Skeletal muscle tissue (tissue), 4 donors: ENCODE data around the gene DDR1. TPM values are rescaled to one million over a fixed set of nuclear protein-coding genes. Genes with fewer than 3 reads are reported as not detected.
"Not testable (repeated sequence)": the region's sequence is repeated elsewhere in the genome, so short reads cannot be mapped to it uniquely, and the experiment has no call there.

Experiments
- H3K27ac ChIP-seq: one replicate; pipeline ENCODE4 v1.7.0; 2013; ENCODE audit warnings: mild to moderate bottlenecking, low read depth, low read length, inconsistent platforms
- H3K27me3 ChIP-seq, 3 donors: one replicate each; pipeline ENCODE4 v1.7.0; 2013; ENCODE audit warnings: low read length in 3 of 3; ENCODE audit not compliant: control insufficient read depth in 3 of 3, insufficient read depth in 3 of 3
- H3K36me3 ChIP-seq, 3 donors: one replicate each; pipeline ENCODE4 v1.7.0; 2013; ENCODE audit warnings: low read length in 3 of 3; ENCODE audit not compliant: control insufficient read depth in 3 of 3, insufficient read depth in 3 of 3
- H3K4me1 ChIP-seq, 3 donors: one replicate each; pipeline ENCODE4 v1.7.0; 2013; ENCODE audit warnings: low read length in 3 of 3, mild to moderate bottlenecking in 3 of 3; ENCODE audit not compliant: control insufficient read depth in 3 of 3, insufficient read depth in 3 of 3
- H3K4me3 ChIP-seq, 3 donors: one replicate each; pipeline ENCODE4 v1.7.0; 2013; ENCODE audit warnings: low read length in 3 of 3
- H3K9ac ChIP-seq, 3 donors: one replicate each; pipeline ENCODE4 v1.7.0; 2013; ENCODE audit warnings: low read length in 3 of 3, mild to moderate bottlenecking in 3 of 3, moderate library complexity in 2 of 3, low read depth in 1 of 3
- H3K9me3 ChIP-seq, 3 donors: one replicate each; pipeline ENCODE4 v1.7.0; 2013; ENCODE audit warnings: low read length in 3 of 3; ENCODE audit not compliant: control insufficient read depth in 3 of 3
- total RNA-seq: library from RNA; depleted of rRNA; stranded (reverse); fragments of >200 nt; gene quantifications from one replicate; pipeline ENCODE4 v1.2.3, GENCODE V29; 2014
- donor health status: Osteomylitis.

DDR1 gene
- total RNA-seq, 1 donor from 2014 or later = 40.7 TPM

GRCh38 chr6:30893666-30894065, 9.3 kb downstream of the DDR1 start:
- Histone ChIP-seq H3K27me3 (no peaks in the 10 kb centered on the region), H3K9me3 (no peaks in the 10 kb centered on the region), H3K36me3 (peaks cover 90 to 99% (median 92%) of the 10 kb centered on the region in 3 donors), H3K4me1 (peaks cover 3 to 17% (median 15%) of the 10 kb centered on the region in 3 donors), H3K4me3 (no peak overlapping the region), H3K9ac (no peak overlapping the region), H3K27ac (no peak overlapping the region)

DNA sequence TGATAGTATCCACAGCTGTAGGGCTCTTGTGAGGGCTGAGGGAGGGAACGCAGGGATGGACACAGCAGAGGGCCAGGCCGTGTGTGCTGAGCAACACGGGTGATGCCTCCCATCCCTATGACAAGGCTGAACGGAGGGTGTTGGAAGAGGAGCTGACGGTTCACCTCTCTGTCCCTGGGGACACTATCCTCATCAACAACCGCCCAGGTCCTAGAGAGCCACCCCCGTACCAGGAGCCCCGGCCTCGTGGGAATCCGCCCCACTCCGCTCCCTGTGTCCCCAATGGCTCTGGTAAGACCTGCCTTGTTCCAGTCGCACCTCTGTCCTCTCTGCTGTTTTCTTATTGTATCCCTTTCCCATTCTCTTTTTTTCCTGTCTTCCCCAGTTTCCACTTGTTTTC, 10.1 kb downstream of the DDR1 start:
- H3K27ac ChIP-seq = no peak overlapping the region
- peaks cover 89 to 99% (median 91%) of the 10 kb centered on the region in 3 donors for H3K36me3 ChIP-seq
- H3K9me3 ChIP-seq = no peaks in the 10 kb centered on the region
- no peaks in the 10 kb centered on the region for H3K27me3 ChIP-seq
- H3K4me1 ChIP-seq = peaks cover 0 to 10% (median 9%) of the 10 kb centered on the region in 3 donors
- H3K4me3 ChIP-seq = no peak overlapping the region
- no peak overlapping the region for H3K9ac ChIP-seq

DNA sequence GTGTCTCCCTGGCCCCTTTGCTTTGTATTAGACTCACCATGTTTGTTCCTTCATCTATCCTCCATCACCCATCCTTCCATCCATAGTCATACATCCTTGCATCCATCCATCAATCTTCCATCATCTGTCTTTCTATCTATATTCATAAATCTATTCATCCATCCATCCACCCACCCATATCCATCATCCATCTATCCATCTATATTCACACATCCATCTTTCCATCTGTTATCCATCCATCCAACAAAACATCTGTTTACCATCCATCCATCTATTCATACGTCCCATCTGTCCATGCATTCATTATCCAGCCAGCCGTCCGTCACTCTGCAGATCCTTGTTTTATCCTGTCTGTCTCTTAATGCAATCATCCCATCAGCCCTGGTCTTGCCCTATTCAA, 10.6 kb downstream of the DDR1 start:
- no peak overlapping the region for H3K27ac ChIP-seq
- H3K27me3 ChIP-seq = no peaks in the 10 kb centered on the region
- H3K9ac ChIP-seq = no peak overlapping the region
- H3K9me3 ChIP-seq = no peaks in the 10 kb centered on the region
- peaks cover 0 to 7% (median 6%) of the 10 kb centered on the region in 3 donors for H3K4me1 ChIP-seq
- no peak overlapping the region for H3K4me3 ChIP-seq
- peaks cover 89 to 97% (median 91%) of the 10 kb centered on the region in 3 donors for H3K36me3 ChIP-seq

GRCh38 chr6:30895343-30895742, 11.0 kb downstream of the DDR1 start:
- no peak overlapping the region for H3K27ac ChIP-seq
- no peaks in the 10 kb centered on the region for H3K9me3 ChIP-seq
- no peaks in the 10 kb centered on the region for H3K27me3 ChIP-seq
- H3K36me3 ChIP-seq = peaks cover 85 to 93% (median 90%) of the 10 kb centered on the region in 3 donors
- H3K4me1 ChIP-seq = peaks cover 0 to 3% (median 2%) of the 10 kb centered on the region in 3 donors
- H3K4me3 ChIP-seq = no peak overlapping the region
- H3K9ac ChIP-seq = peak overlapping the region in 1 of 3 donors; percentile 25

- Histone ChIP-seq H3K4me1 (no peaks in the 10 kb centered on the region), H3K27me3 (no peaks in the 10 kb centered on the region), H3K36me3 (peaks cover 75 to 81% (median 78%) of the 10 kb centered on the region in 3 donors), H3K9ac (no peak overlapping the region), H3K4me3 (no peak overlapping the region), H3K27ac (no peak overlapping the region), H3K9me3 (no peaks in the 10 kb centered on the region)
These were observed 12.2 kb downstream of the DDR1 start for GRCh38 chr6:30896541-30896940.

- H3K27me3 ChIP-seq = no peaks in the 10 kb centered on the region
- H3K27ac ChIP-seq = no peak overlapping the region
- H3K4me3 ChIP-seq = no peak overlapping the region
- H3K9me3 ChIP-seq = no peaks in the 10 kb centered on the region
- no peak overlapping the region for H3K9ac ChIP-seq
- no peaks in the 10 kb centered on the region for H3K4me1 ChIP-seq
- H3K36me3 ChIP-seq = peaks cover 62 to 67% (median 65%) of the 10 kb centered on the region in 3 donors
These were observed 13.6 kb downstream of the DDR1 start for GRCh38 chr6:30897882-30898281.

- no peak overlapping the region for H3K4me3 ChIP-seq
- no peaks in the 10 kb centered on the region for H3K9me3 ChIP-seq
- no peaks in the 10 kb centered on the region for H3K4me1 ChIP-seq
- no peak overlapping the region for H3K9ac ChIP-seq
- no peaks in the 10 kb centered on the region for H3K27me3 ChIP-seq
- H3K36me3 ChIP-seq = peaks cover 53 to 58% (median 56%) of the 10 kb centered on the region in 3 donors
- H3K27ac ChIP-seq = no peak overlapping the region
These were observed 14.5 kb downstream of the DDR1 start for GRCh38 chr6:30898750-30899360.

DNA sequence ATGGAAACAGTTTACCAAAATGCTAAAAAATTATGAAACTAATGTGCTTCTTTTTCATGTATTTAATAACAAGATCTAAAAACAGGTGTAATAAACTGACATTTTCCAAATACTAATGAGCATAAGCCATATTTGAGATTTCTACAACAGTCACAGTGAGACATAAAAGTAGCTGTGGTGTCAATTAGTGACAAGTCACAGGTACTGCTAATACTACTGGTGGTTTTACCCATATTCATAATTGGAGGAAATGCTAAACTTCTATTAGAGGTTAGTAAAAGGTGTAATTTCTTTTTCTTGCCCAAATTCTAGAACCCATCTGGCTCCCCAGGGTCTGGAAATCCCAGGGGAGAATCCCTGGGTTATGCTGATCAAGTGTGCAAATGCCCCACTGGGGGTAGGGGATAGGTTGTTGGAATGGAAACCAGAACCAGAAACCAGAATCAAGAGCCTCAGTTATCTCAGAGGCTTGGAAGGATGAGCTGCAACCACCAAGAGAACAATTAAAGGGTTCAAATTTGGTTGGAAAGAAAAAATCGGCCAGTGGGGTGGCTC, 16.6 kb downstream of the DDR1 start:
- no peaks in the 10 kb centered on the region for H3K27me3 ChIP-seq
- no peak overlapping the region for H3K9ac ChIP-seq
- no peaks in the 10 kb centered on the region for H3K9me3 ChIP-seq
- H3K36me3 ChIP-seq = peaks cover 34 to 37% (median 37%) of the 10 kb centered on the region in 3 donors
- H3K4me1 ChIP-seq = no peaks in the 10 kb centered on the region
- H3K4me3 ChIP-seq = no peak overlapping the region
- no peak overlapping the region for H3K27ac ChIP-seq

- Histone ChIP-seq H3K27me3 (no peaks in the 10 kb centered on the region), H3K4me3 (no peak overlapping the region), H3K4me1 (no peaks in the 10 kb centered on the region), H3K36me3 (peaks cover 29 to 33% (median 32%) of the 10 kb centered on the region in 3 donors), H3K9me3 (no peaks in the 10 kb centered on the region), H3K27ac (no peak overlapping the region), H3K9ac (no peak overlapping the region)
These were observed 17.1 kb downstream of the DDR1 start for GRCh38 chr6:30901436-30901835.

DNA sequence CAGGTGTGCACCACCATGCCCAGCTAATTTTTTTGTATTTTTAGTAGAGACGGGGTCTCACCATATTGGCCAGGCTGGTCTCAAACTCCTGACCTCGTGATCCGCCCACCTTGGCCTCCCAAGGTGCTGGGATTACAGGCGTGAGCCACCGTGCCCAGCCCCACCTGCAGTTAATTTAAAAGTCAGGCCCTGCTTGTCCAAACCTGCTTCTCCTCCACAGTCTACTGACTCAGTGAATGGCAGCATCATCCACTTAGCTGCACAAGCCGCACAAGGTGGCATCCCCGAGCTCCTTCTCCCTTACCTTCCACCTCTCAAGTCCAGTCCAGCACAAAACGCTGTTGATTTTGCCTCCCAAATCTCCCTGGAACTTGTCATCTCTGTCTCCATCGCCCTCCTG, 17.9 kb downstream of the DDR1 start:
- H3K4me1 ChIP-seq, H3K4me3 ChIP-seq, H3K27me3 ChIP-seq, H3K9me3 ChIP-seq, H3K9ac ChIP-seq, H3K27ac ChIP-seq: not testable (repeated sequence)
- H3K36me3 ChIP-seq = peaks cover 23 to 27% (median 26%) of the 10 kb centered on the region in 3 donors
